Mucosa of stomach (tissue), 1 donor: Measurements from ENCODE around the gene SFXN5.

Source experiments
- H3K27me3 ChIP-seq: one replicate; pipeline ENCODE4 v1.7.0; 2013; ENCODE audit warnings: mild to moderate bottlenecking, low read length; ENCODE audit not compliant: control insufficient read depth, insufficient read depth
- H3K36me3 ChIP-seq: one replicate; pipeline ENCODE4 v1.7.0; 2013; ENCODE audit warnings: low read length; ENCODE audit not compliant: control insufficient read depth, insufficient read depth
- H3K4me1 ChIP-seq: one replicate; pipeline ENCODE4 v1.7.0; 2013; ENCODE audit warnings: mild to moderate bottlenecking, low read length; ENCODE audit not compliant: control insufficient read depth, insufficient read depth
- H3K4me3 ChIP-seq: one replicate; pipeline ENCODE4 v1.7.0; 2013; ENCODE audit warnings: low read length
- H3K9ac ChIP-seq: one replicate; pipeline ENCODE4 v1.7.0; 2013; ENCODE audit warnings: mild to moderate bottlenecking, low read length, moderate library complexity
- H3K9me3 ChIP-seq: one replicate; pipeline ENCODE4 v1.7.0; 2013; ENCODE audit warnings: mild to moderate bottlenecking, low read length, moderate library complexity; ENCODE audit not compliant: control insufficient read depth
- donor health status: Pancreatic carcinoma.

The SFXN5 gene

GRCh38 chr2:72947952-72948830 lies 123.3 kb downstream of the SFXN5 start:
- Histone ChIP-seq H3K27me3 (no peaks in the 10 kb centered on the region), H3K9me3 (no peaks in the 10 kb centered on the region), H3K36me3 (no peaks in the 10 kb centered on the region), H3K4me1 (no peaks in the 10 kb centered on the region), H3K9ac (no peak overlapping the region), H3K4me3 (no peak overlapping the region)

- no peaks in the 10 kb centered on the region for H3K36me3 ChIP-seq
- H3K4me1 ChIP-seq, result no peaks in the 10 kb centered on the region
- H3K9me3 ChIP-seq, result no peaks in the 10 kb centered on the region
- H3K9ac ChIP-seq, result no peak overlapping the region
- H3K27me3 ChIP-seq, result no peaks in the 10 kb centered on the region
- no peak overlapping the region for H3K4me3 ChIP-seq
Observed at GRCh38 chr2:72946466-72946865, 125.0 kb downstream of the SFXN5 start.

GRCh38 chr2:72945450-72946019 lies 126.0 kb downstream of the SFXN5 start:
- H3K27me3 ChIP-seq, result no peaks in the 10 kb centered on the region
- no peak overlapping the region for H3K4me3 ChIP-seq
- no peaks in the 10 kb centered on the region for H3K9me3 ChIP-seq
- H3K9ac ChIP-seq, result no peak overlapping the region
- no peaks in the 10 kb centered on the region for H3K4me1 ChIP-seq
- H3K36me3 ChIP-seq, result no peaks in the 10 kb centered on the region

- H3K4me1 ChIP-seq, result no peaks in the 10 kb centered on the region
- H3K36me3 ChIP-seq, result no peaks in the 10 kb centered on the region
- H3K9me3 ChIP-seq, result no peaks in the 10 kb centered on the region
- H3K27me3 ChIP-seq, result no peaks in the 10 kb centered on the region
- no peak overlapping the region for H3K4me3 ChIP-seq
- H3K9ac ChIP-seq, result no peak overlapping the region
Observed at GRCh38 chr2:72944804-72945449, 126.6 kb downstream of the SFXN5 start.

GRCh38 chr2:72943540-72944395 lies 127.7 kb downstream of the SFXN5 start:
- H3K27me3 ChIP-seq, result no peaks in the 10 kb centered on the region
- no peak overlapping the region for H3K4me3 ChIP-seq
- no peaks in the 10 kb centered on the region for H3K4me1 ChIP-seq
- no peaks in the 10 kb centered on the region for H3K36me3 ChIP-seq
- no peaks in the 10 kb centered on the region for H3K9me3 ChIP-seq
- H3K9ac ChIP-seq, result no peak overlapping the region

GRCh38 chr2:72942881-72943418 lies 128.6 kb downstream of the SFXN5 start:
- H3K36me3 ChIP-seq, result no peaks in the 10 kb centered on the region
- H3K4me1 ChIP-seq, result no peaks in the 10 kb centered on the region
- H3K27me3 ChIP-seq, result peaks cover 1% of the 10 kb centered on the region
- no peak overlapping the region for H3K9ac ChIP-seq
- H3K4me3 ChIP-seq, result no peak overlapping the region
- H3K9me3 ChIP-seq, result no peaks in the 10 kb centered on the region

GRCh38 chr2:72942293-72942692 lies 129.2 kb downstream of the SFXN5 start:
- Histone ChIP-seq H3K27me3 (peaks cover 7% of the 10 kb centered on the region), H3K9ac (no peak overlapping the region), H3K36me3 (no peaks in the 10 kb centered on the region), H3K4me1 (no peaks in the 10 kb centered on the region), H3K9me3 (no peaks in the 10 kb centered on the region), H3K4me3 (no peak overlapping the region)

- Histone ChIP-seq H3K36me3 (no peaks in the 10 kb centered on the region), H3K27me3 (peaks cover 11% of the 10 kb centered on the region), H3K4me3 (no peak overlapping the region), H3K9ac (no peak overlapping the region), H3K4me1 (no peaks in the 10 kb centered on the region), H3K9me3 (no peaks in the 10 kb centered on the region)
Observed at GRCh38 chr2:72940786-72941185, 130.7 kb downstream of the SFXN5 start.

- Histone ChIP-seq H3K27me3 (peaks cover 15% of the 10 kb centered on the region), H3K36me3 (no peaks in the 10 kb centered on the region), H3K9ac (no peak overlapping the region), H3K4me1 (no peaks in the 10 kb centered on the region), H3K4me3 (no peak overlapping the region), H3K9me3 (no peaks in the 10 kb centered on the region)
Observed at GRCh38 chr2:72940361-72940760, 131.2 kb downstream of the SFXN5 start.

- peaks cover 15% of the 10 kb centered on the region for H3K27me3 ChIP-seq
- H3K4me1 ChIP-seq, result peaks cover 6% of the 10 kb centered on the region
Observed at GRCh38 chr2:72938455-72938854, 133.1 kb downstream of the SFXN5 start.

GRCh38 chr2:72937356-72937669 lies 134.2 kb downstream of the SFXN5 start:
- no peaks in the 10 kb centered on the region for H3K36me3 ChIP-seq
- H3K9me3 ChIP-seq, result no peaks in the 10 kb centered on the region
- H3K27me3 ChIP-seq, result peaks cover 24% of the 10 kb centered on the region
- no peak overlapping the region for H3K4me3 ChIP-seq
- no peak overlapping the region for H3K9ac ChIP-seq
- peaks cover 10% of the 10 kb centered on the region for H3K4me1 ChIP-seq

More at GRCh38 chr2:72938455-72938854, 133.1 kb downstream of the SFXN5 start:
- no peak overlapping the region for H3K4me3 ChIP-seq
- no peaks in the 10 kb centered on the region for H3K36me3 ChIP-seq
- H3K9me3 ChIP-seq, result no peaks in the 10 kb centered on the region
- H3K9ac ChIP-seq, result no peak overlapping the region
